Measurements from ENCODE around the gene CCNJL.

Gene CCNJL

GRCh38 chr5:160211352-160211751, 101.0 kb downstream of the CCNJL start:
- no peak for DNase-seq

DNA sequence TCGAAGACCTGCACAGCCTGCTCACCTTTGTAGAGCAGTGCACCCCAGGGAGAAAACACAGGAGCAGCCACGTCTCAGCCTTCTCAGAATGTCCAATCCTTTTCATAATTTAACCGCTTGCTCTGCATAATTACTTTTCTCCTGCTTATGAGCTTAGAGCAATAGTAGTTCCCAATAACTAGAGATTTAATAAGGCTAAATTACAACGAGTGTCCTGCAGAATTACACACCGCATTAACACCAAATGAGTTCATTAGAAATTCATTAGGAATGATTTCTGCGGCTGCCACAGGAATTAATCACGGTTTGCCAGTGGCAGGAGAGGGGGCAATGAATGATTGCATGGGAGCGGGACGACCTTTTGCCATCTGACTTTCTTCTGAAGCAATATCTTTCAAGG, 101.8 kb downstream of the CCNJL start:
- no peak for DNase-seq

DNA sequence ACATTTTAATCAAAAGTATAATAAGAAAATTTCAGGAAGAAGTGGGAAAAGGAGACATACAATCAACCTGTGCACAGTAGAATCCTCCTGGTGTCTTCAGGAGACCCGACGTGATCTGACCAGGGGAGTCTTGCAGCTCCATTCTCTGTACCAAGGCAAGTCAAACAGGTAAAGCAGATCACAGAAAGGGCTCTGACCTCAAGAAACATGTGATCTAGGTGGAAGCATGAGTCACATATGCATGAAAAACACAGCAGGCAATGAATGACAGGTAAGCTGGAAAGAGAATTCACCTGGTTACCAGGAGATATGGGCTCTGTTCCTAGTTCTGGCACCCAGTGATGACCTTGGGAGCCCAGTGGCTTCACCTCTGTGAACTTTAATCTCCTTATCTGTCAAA, 102.4 kb downstream of the CCNJL start:
- no peak for DNase-seq

DNA sequence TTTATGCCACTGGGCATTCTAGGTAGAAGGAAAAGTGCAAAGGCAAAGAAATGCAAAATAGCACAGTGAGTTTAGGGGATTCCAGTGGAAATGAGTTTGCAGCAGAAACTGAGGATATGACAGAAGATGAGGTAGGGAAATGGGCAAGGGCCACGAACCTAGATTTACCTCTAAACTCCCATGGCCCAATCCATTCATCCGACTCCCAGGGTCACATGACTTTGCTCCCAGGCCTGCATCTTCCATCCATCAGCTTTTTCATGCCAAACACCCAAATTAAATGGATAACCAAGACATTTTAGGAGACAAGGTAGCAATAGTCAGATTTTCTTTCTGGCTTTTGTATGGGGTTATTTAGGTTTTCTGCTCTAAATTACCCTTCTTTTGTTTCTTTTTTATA, 105.3 kb downstream of the CCNJL start:
- no peak for DNase-seq

All from inflammatory macrophage treated with lipopolysaccharide for 4 hours (primary cell).